ENCODE measurements around the gene KIF26B. TPM values are rescaled to one million over a fixed set of nuclear protein-coding genes. Genes with fewer than 3 reads are reported as not detected.

The KIF26B gene
- polyA plus RNA-seq, 1 of the 3 experiments (the other 2 are of a cell fraction) = 2.6 TPM

DNA sequence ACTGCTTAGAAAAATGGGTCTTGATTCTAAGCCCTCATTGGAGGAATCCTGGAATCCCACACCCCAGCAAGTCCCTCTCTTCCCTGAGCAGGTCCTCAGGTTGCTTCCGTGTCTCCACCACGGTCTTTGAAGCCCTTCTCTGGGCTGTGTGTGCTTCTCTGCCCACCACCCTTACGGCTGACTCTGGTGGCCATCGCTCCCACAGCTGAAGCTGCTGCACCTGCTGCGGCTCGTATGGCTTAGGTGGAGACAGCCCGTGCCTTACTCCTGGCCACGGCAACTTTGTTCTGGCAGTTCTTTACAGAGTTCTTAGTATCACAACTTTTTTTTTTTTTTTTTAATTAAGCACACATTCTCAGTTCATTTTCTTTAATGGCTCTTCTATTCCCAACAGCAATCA lies 10.9 kb upstream of the KIF26B start:
- Histone ChIP-seq H3K79me2 (ENCODE audit: insufficient read depth) (no peaks in the 10 kb centered on the region), H3K36me3 (replicated peaks in 1 of 2; ENCODE audit: control insufficient read depth in 1 of 2, insufficient read depth in 2 of 2, low read length in 1 of 2) (no peaks in the 10 kb centered on the region), H3K27ac (ENCODE audit: low read depth in 2 of 2, low read length in 1 of 2) (no peak overlapping the region), H3K4me1 (ENCODE audit: control insufficient read depth in 1 of 2, insufficient read depth in 2 of 2, low read depth in 1 of 2, low read length in 1 of 2) (no peaks in the 10 kb centered on the region), H3F3A (replicated peaks; ENCODE audit: insufficient read depth) (no peaks in the 10 kb centered on the region), H3K9me2 (no peaks in the 10 kb centered on the region), H2AFZ (ENCODE audit: low read depth) (no peak overlapping the region), H4K20me1 (ENCODE audit: insufficient read depth) (no peaks in the 10 kb centered on the region), H3K4me3 (ENCODE audit: low read depth in 2 of 2, low read length in 1 of 2) (no peak overlapping the region), H3K9me3 (no peaks in the 10 kb centered on the region), H3K9ac (no peak overlapping the region), H3K27me3 (ENCODE audit: insufficient read depth) (no peaks in the 10 kb centered on the region), H3K4me2 (no peak overlapping the region)
- CTCF ChIA-PET = interaction anchor here (5.9 kb wide), 1 partner anchor 8 kb away, joined by 35 read pairs; no protein-coding TSS in a partner anchor
- WGBS (ENCODE audit: low lambda C conversion rate) = 90% methylated on average over 8 of the region's 8 CpGs
- no peak for DNase-seq
- no peak for TF ChIP-seq NRF1 (IDR thresholded peaks at IDR 0.05; ENCODE audit: low read depth, low read length)
- TF ChIP-seq ELF1 (IDR thresholded peaks at IDR 0.05) = no peak
- TF ChIP-seq MXI1 (IDR thresholded peaks at IDR 0.05; ENCODE audit: low read depth, low read length) = no peak
- no peak for TF ChIP-seq MEF2A (IDR thresholded peaks at IDR 0.05; ENCODE audit: borderline replicate concordance, low read depth)
- TF ChIP-seq, protein P1, sequence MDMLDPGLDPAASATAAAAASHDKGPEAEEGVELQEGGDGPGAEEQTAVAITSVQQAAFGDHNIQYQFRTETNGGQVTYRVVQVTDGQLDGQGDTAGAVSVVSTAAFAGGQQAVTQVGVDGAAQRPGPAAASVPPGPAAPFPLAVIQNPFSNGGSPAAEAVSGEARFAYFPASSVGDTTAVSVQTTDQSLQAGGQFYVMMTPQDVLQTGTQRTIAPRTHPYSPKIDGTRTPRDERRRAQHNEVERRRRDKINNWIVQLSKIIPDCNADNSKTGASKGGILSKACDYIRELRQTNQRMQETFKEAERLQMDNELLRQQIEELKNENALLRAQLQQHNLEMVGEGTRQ (IDR thresholded peaks at IDR 0.05; ENCODE audit: borderline replicate concordance, low read depth, low read length) = no peak
- TF ChIP-seq SMC3 (IDR thresholded peaks at IDR 0.05; ENCODE audit: low read depth, low read length) = no peak
- no peak for TF ChIP-seq RCOR1 (IDR thresholded peaks at IDR 0.05; ENCODE audit: low read length)
- TF ChIP-seq TAF1 (IDR thresholded peaks at IDR 0.05; ENCODE audit: borderline replicate concordance, low read depth, low read length) = no peak
- TF ChIP-seq GATA2 (CRISPR knock-in tag; IDR thresholded peaks at IDR 0.05) = no peak
- TF ChIP-seq JUND (IDR thresholded peaks at IDR 0.05) = no peak
- TF ChIP-seq, protein P2, sequence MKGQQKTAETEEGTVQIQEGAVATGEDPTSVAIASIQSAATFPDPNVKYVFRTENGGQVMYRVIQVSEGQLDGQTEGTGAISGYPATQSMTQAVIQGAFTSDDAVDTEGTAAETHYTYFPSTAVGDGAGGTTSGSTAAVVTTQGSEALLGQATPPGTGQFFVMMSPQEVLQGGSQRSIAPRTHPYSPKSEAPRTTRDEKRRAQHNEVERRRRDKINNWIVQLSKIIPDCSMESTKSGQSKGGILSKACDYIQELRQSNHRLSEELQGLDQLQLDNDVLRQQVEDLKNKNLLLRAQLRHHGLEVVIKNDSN (IDR thresholded peaks at IDR 0.05; ENCODE audit: borderline replicate concordance, low read depth) = no peak
- POLR2A ChIA-PET = no interaction called here

DNA sequence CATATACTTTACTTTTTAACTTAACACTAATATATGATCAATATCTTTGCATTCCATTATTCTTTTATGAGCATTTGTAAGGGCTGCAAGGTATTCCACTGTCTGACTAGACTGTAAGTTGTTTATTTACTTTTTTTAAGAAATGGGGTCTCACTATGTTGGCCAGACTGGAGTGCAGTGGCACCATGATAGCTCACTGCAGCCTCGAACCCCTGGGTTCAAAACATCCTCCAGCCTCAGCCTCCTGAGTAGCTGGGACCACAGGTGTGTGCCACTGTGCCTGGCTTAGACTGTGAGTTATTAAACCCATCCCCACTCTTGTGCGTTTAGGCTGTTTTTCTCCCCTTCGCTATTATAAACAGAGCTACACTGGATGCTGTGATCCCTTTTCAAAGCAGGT lies 6.7 kb upstream of the KIF26B start:
- H3F3A ChIP-seq (replicated peaks; ENCODE audit: insufficient read depth) = peaks cover 4% of the 10 kb centered on the region
- H3K4me1 ChIP-seq (ENCODE audit: control insufficient read depth in 1 of 2, insufficient read depth in 2 of 2, low read depth in 1 of 2, low read length in 1 of 2) = no peaks in the 10 kb centered on the region; a peak in 1 of 4 replicates
- H3K36me3 ChIP-seq (replicated peaks in 1 of 2; ENCODE audit: control insufficient read depth in 1 of 2, insufficient read depth in 2 of 2, low read length in 1 of 2) = no peaks in the 10 kb centered on the region
- no peaks in the 10 kb centered on the region for H4K20me1 ChIP-seq (ENCODE audit: insufficient read depth)
- no peaks in the 10 kb centered on the region for H3K79me2 ChIP-seq (ENCODE audit: insufficient read depth)
- no peaks in the 10 kb centered on the region for H3K9me2 ChIP-seq
- no peak overlapping the region for H3K4me3 ChIP-seq (ENCODE audit: low read depth in 2 of 2, low read length in 1 of 2)
- no peaks in the 10 kb centered on the region for H3K9me3 ChIP-seq
- no peak overlapping the region for H3K4me2 ChIP-seq
- no peak overlapping the region for H3K27ac ChIP-seq (ENCODE audit: low read depth in 2 of 2, low read length in 1 of 2)
- H2AFZ ChIP-seq (ENCODE audit: low read depth) = no peak overlapping the region
- H3K27me3 ChIP-seq (ENCODE audit: insufficient read depth) = no peaks in the 10 kb centered on the region
- ChIA-PET CTCF (no interaction called here), POLR2A (no interaction called here)
- no peak for TF ChIP-seq ELF1 (IDR thresholded peaks at IDR 0.05)
- TF ChIP-seq, protein P3, sequence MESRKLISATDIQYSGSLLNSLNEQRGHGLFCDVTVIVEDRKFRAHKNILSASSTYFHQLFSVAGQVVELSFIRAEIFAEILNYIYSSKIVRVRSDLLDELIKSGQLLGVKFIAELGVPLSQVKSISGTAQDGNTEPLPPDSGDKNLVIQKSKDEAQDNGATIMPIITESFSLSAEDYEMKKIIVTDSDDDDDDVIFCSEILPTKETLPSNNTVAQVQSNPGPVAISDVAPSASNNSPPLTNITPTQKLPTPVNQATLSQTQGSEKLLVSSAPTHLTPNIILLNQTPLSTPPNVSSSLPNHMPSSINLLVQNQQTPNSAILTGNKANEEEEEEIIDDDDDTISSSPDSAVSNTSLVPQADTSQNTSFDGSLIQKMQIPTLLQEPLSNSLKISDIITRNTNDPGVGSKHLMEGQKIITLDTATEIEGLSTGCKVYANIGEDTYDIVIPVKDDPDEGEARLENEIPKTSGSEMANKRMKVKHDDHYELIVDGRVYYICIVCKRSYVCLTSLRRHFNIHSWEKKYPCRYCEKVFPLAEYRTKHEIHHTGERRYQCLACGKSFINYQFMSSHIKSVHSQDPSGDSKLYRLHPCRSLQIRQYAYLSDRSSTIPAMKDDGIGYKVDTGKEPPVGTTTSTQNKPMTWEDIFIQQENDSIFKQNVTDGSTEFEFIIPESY (IDR thresholded peaks at IDR 0.05; ENCODE audit: borderline replicate concordance, low read depth) = no peak
- TF ChIP-seq JUND (IDR thresholded peaks at IDR 0.05) = no peak
- TF ChIP-seq RXRA (IDR thresholded peaks at IDR 0.05; ENCODE audit: borderline replicate concordance, low read depth) = no peak
- no peak for TF ChIP-seq NRF1 (IDR thresholded peaks at IDR 0.05; ENCODE audit: low read depth, low read length)
- TF ChIP-seq, protein P4, sequence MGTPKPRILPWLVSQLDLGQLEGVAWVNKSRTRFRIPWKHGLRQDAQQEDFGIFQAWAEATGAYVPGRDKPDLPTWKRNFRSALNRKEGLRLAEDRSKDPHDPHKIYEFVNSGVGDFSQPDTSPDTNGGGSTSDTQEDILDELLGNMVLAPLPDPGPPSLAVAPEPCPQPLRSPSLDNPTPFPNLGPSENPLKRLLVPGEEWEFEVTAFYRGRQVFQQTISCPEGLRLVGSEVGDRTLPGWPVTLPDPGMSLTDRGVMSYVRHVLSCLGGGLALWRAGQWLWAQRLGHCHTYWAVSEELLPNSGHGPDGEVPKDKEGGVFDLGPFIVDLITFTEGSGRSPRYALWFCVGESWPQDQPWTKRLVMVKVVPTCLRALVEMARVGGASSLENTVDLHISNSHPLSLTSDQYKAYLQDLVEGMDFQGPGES (IDR thresholded peaks at IDR 0.05; ENCODE audit: low read depth, low read length) = no peak
- no peak for TF ChIP-seq FOXJ3 (CRISPR knock-in tag; IDR thresholded peaks at IDR 0.05)
- no peak for TF ChIP-seq FOSL2 (IDR thresholded peaks at IDR 0.05; ENCODE audit: borderline replicate concordance, low read depth)
- TF ChIP-seq MEF2A (IDR thresholded peaks at IDR 0.05; ENCODE audit: borderline replicate concordance, low read depth) = no peak
- no peak for TF ChIP-seq NFIC (IDR thresholded peaks at IDR 0.05; ENCODE audit: borderline replicate concordance)
- no peak for TF ChIP-seq SMC3 (IDR thresholded peaks at IDR 0.05; ENCODE audit: low read depth, low read length)
- TF ChIP-seq RCOR1 (IDR thresholded peaks at IDR 0.05; ENCODE audit: low read length) = no peak
- TF ChIP-seq, protein P5, sequence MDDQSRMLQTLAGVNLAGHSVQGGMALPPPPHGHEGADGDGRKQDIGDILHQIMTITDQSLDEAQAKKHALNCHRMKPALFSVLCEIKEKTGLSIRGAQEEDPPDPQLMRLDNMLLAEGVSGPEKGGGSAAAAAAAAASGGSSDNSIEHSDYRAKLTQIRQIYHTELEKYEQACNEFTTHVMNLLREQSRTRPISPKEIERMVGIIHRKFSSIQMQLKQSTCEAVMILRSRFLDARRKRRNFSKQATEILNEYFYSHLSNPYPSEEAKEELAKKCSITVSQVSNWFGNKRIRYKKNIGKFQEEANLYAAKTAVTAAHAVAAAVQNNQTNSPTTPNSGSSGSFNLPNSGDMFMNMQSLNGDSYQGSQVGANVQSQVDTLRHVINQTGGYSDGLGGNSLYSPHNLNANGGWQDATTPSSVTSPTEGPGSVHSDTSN (IDR thresholded peaks at IDR 0.05) = no peak
- no peak for TF ChIP-seq POLR2AphosphoS5 (IDR thresholded peaks at IDR 0.05; ENCODE audit: low read depth, low read length)
- no peak for TF ChIP-seq TAF1 (IDR thresholded peaks at IDR 0.05; ENCODE audit: borderline replicate concordance, low read depth, low read length)
- DNase-seq = no peak
- H3K9ac ChIP-seq = no peak overlapping the region
- 82% methylated on average over 3 of the region's 3 CpGs for WGBS (ENCODE audit: low lambda C conversion rate)

Measured in SK-N-SH (cell line).